GM12878 (cell line): ENCODE results near the gene UBE2D4. TPM values are rescaled to one million over a fixed set of nuclear protein-coding genes. Genes with fewer than 3 reads are reported as not detected.

Experiments
- ATAC-seq: fragments of 200-7000 bp; cut with Tn5 transposase; 3 replicates; pipeline ENCODE4 v1.9.1; 2020; ENCODE audit warnings: mild to moderate bottlenecking, moderate library complexity
- BruUV-seq: library from RNA; stranded (reverse); fragments of 400-500 nt; replicated peaks from 2 replicates; lab custom pipeline; 2021; lab: Mats Ljungman, UMichigan
- CTCF ChIA-PET: fragments of 300-600 bp; sonication (Branson Sonifier 250); formaldehyde crosslinking; extraction: SDS; loops from one replicate; lab custom pipeline; 2021; ENCODE audit warnings: inconsistent platforms; lab: Yijun Ruan, JAX
- POLR2A ChIA-PET: fragments of 350-600 bp; formaldehyde crosslinking; extraction: SDS; loops from one replicate; lab custom pipeline; 2021; ENCODE audit warnings: inconsistent platforms; lab: Charles Lee
- RAD21 ChIA-PET: fragments of 300-600 bp; sonication (Branson Sonifier 250); formaldehyde crosslinking; loops from one replicate; lab custom pipeline; 2023; ENCODE audit warnings: antibody characterized with exemption; ENCODE audit not compliant: unreplicated experiment; lab: Charles Lee
- SMC1A ChIA-PET: fragments of 300-600 bp; sonication (Branson Sonifier 250); formaldehyde crosslinking; loops from one replicate; lab custom pipeline; 2023; ENCODE audit not compliant: unreplicated experiment, uncharacterized antibody; lab: Charles Lee
- DNase-seq: peaks from one replicate; pipeline ENCODE4 v3.0.0-alpha.2; 2011; ENCODE audit warnings: low read depth, low spot score
- FAIRE-seq: peaks from 3 replicates; lab custom pipeline; 2011; peaks lifted over from hg19 to GRCh38; lab: Jason Lieb, UNC
- H2AFZ ChIP-seq: 2 replicates; pipeline ENCODE4 v1.6.0; 2011; ENCODE audit warnings: low read depth, low read length, control low read depth; ENCODE audit not compliant: control insufficient read depth
- H3K27ac ChIP-seq: 2 replicates; pipeline ENCODE4 v1.5.1; 2011; ENCODE audit warnings: control low read depth; ENCODE audit not compliant: control insufficient read depth, insufficient read depth
- H3K27me3 ChIP-seq, 2 experiments: replicated peaks in 1 of 2; 2 replicates each; pipeline versions ENCODE4 v1.6.0 to v1.6.1; 2011; ENCODE audit warnings: low read length in 1 of 2; ENCODE audit not compliant: control insufficient read depth in 2 of 2, insufficient read depth in 2 of 2
- H3K36me3 ChIP-seq, 2 experiments: 2 replicates each; pipeline ENCODE4 v1.5.1; 2011; ENCODE audit warnings: low read length in 1 of 2; ENCODE audit not compliant: control insufficient read depth in 2 of 2, insufficient read depth in 2 of 2
- H3K4me1 ChIP-seq: 2 replicates; pipeline ENCODE4 v1.6.1; 2011; ENCODE audit warnings: mild to moderate bottlenecking, low read length, moderate library complexity, mixed read lengths; ENCODE audit not compliant: control insufficient read depth, insufficient read depth
- H3K4me2 ChIP-seq: 2 replicates; pipeline ENCODE4 v1.6.0; 2011; ENCODE audit warnings: control low read depth; ENCODE audit not compliant: control insufficient read depth, insufficient read depth
- H3K4me3 ChIP-seq: fragments of 200-600 bp; sonication (generic); 2 replicates; pipeline ENCODE4 v1.5.1; 2016
- H3K79me2 ChIP-seq: 2 replicates; pipeline ENCODE4 v1.6.0; 2011; ENCODE audit warnings: low read length; ENCODE audit not compliant: control insufficient read depth, insufficient read depth
- H3K9ac ChIP-seq: 2 replicates; pipeline ENCODE4 v1.8.0; 2011; ENCODE audit warnings: low read length, control low read depth, mixed read lengths; ENCODE audit not compliant: control insufficient read depth, insufficient read depth
- H3K9me3 ChIP-seq: replicated peaks from 3 replicates; pipeline ENCODE4 v1.5.1; 2011; ENCODE audit warnings: mild to moderate bottlenecking, low read length; ENCODE audit not compliant: control insufficient read depth, insufficient read depth
- H4K20me1 ChIP-seq: 2 replicates; pipeline ENCODE4 v1.6.0; 2011; ENCODE audit not compliant: control insufficient read depth, insufficient read depth
- CBX3 ChIP-seq: fragments of 200-600 bp; sonication (generic); IDR thresholded peaks from 2 replicates; pipeline ENCODE4 v1.6.1; 2016; ENCODE audit warnings: low read depth, borderline replicate concordance
- CHD1 ChIP-seq: IDR thresholded peaks from 2 replicates; pipeline ENCODE4 v1.6.1; 2012; ENCODE audit warnings: low read depth, low read length, improper control_type of control experiment
- FOXM1 ChIP-seq: IDR thresholded peaks from 2 replicates; pipeline ENCODE4 v1.6.1; 2012; ENCODE audit warnings: low read depth, mild to moderate bottlenecking, inconsistent platforms, low read length, moderate library complexity
- JUNB ChIP-seq: IDR thresholded peaks from 2 replicates; pipeline ENCODE4 v1.6.1; 2016; ENCODE audit warnings: antibody characterized with exemption, mild to moderate bottlenecking
- SKIL ChIP-seq: fragments of 450-650 bp; IDR thresholded peaks from 2 replicates; pipeline ENCODE4 v1.6.1; 2017; ENCODE audit warnings: mild to moderate bottlenecking, low read depth, inconsistent platforms; ENCODE audit not compliant: poor library complexity, severe bottlenecking
- SRF ChIP-seq, 2 experiments: IDR thresholded peaks; 2 replicates each; pipeline ENCODE4 v1.6.1; 2011; ENCODE audit warnings: low read depth in 2 of 2, low read length in 2 of 2, mild to moderate bottlenecking in 1 of 2, moderate library complexity in 1 of 2
- TCF12 ChIP-seq: IDR thresholded peaks from 2 replicates; pipeline ENCODE4 v1.6.1; 2011; ENCODE audit warnings: low read depth, mild to moderate bottlenecking, low read length
- USF1 ChIP-seq: IDR thresholded peaks from 2 replicates; pipeline ENCODE4 v1.6.1; 2011; ENCODE audit warnings: borderline replicate concordance, low read depth, mild to moderate bottlenecking, moderate library complexity, mixed read lengths, low read length; ENCODE audit not compliant: insufficient read depth; ENCODE audit errors: extremely low read length
- WGBS: methylation state at CpG from one replicate; pipeline ENCODE4 v1.1.6; 2016; ENCODE audit warnings: low lambda C conversion rate; ENCODE audit not compliant: insufficient replicate concordance, insufficient coverage; ENCODE audit errors: missing lambda C conversion rate; 5-methylcytosine and 5-hydroxymethylcytosine counted together
- in situ Hi-C: fragments of 300-500 bp; cut with MboI; formaldehyde crosslinking; loops from 9 replicates; pipeline ENCODE4 v1.14.3; 2018; ENCODE audit warnings: mixed read lengths
- intact Hi-C: fragments of 100-400 bp; cut with micrococcal nuclease; formaldehyde crosslinking; loops from one replicate; pipeline ENCODE4 v1.14.2; 2022; ENCODE audit not compliant: unreplicated experiment
- polyA plus RNA-seq, 11 experiments: library from polyadenylated mRNA; depleted of rRNA in 4 of 11; unstranded in 6 of 11; stranded (reverse) in 5 of 11; fragments of >200 nt; fragmentation: Nextera tagmentation in 4 of 11; fragmentation: Illumina TruSeq in 1 of 11; extraction: Ambion mirVana in 4 of 11; extraction: Trizol in 1 of 11; gene quantifications; 1 replicate in 1 of 11; 2 replicates in 10 of 11; pipeline versions ENCODE4 v1.2.1 to v1.2.3, GENCODE V29; 2011 to 2016; ENCODE audit warnings: inconsistent platforms in 2 of 11, missing spikeins in 2 of 11, low read depth in 1 of 11
- total RNA-seq, 4 experiments: library from RNA; depleted of rRNA in 3 of 4; stranded (reverse); fragments of >200 nt in 3 of 4; fragmentation: Illumina TruSeq in 1 of 4; extraction: Trizol in 1 of 4; gene quantifications; 2 replicates each; pipeline versions ENCODE4 v1.2.1 to v1.2.3, GENCODE V29; 2013 to 2021
- TF ChIP-seq, protein P1 (sequence below): fragments of 450-650 bp; IDR thresholded peaks from 2 replicates; pipeline ENCODE4 v1.6.1; 2017; ENCODE audit warnings: mild to moderate bottlenecking, moderate library complexity
- TF ChIP-seq, protein P2 (sequence below): IDR thresholded peaks from 2 replicates; pipeline ENCODE4 v1.6.1; 2012; ENCODE audit warnings: low read depth, low read length, improper control_type of control experiment
- TF ChIP-seq, protein P3 (sequence below): fragments of 450-650 bp; IDR thresholded peaks from 2 replicates; pipeline ENCODE4 v1.6.1; 2017; ENCODE audit warnings: antibody characterized with exemption, mild to moderate bottlenecking, moderate library complexity

Gene UBE2D4
- total and polyA plus RNA-seq, 10 of the 15 experiments (the other 5 are each of a cell fraction or from before 2014, with no cell fraction given), result 3.5 to 16.6 (median 10.3) TPM

DNA sequence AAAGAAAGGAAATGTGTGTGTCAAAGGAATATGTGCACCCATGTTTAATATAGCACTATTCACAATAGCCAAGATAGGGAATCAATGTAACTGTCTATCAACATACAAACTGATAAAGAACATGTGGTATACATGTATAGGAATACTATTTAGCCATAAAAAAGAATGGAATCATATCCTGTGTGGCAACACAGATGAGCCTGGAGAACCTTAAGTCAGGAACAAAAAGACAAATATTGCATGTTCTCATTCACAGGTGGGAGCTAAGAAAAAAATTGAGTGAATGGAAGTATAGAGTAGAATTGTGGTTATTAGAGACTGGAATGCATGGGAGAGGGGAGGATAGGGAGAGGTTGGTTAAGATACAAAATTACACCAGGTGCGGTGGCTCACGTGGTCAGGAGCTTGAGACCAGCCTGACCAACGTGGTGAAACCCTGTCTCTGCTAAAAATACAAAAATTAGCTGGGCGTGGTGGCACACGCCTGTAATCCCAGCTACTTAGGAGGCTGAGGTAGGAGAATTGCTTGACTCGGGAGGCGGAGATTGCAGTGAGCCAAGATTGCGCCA is 30.3 kb upstream of the UBE2D4 start:
- no TSS peak for BruUV-seq
- intact Hi-C loops, result loop anchor here (2.0 kb wide), 1 partner anchor 15 kb away; no protein-coding TSS in a partner anchor
- no peak overlapping the region for H3K4me3 ChIP-seq
- RAD21 ChIA-PET, result no interaction called here
- no peak overlapping the region for H3K9ac ChIP-seq
- ATAC-seq, result no peak
- H3K27me3 ChIP-seq, result no peaks in the 10 kb centered on the region
- 85% methylated on average over 8 of the region's 8 CpGs for WGBS
- H3K79me2 ChIP-seq, result peaks cover 4% of the 10 kb centered on the region
- H3K4me1 ChIP-seq, result no peaks in the 10 kb centered on the region
- in situ Hi-C loops, result no loop called here
- POLR2A ChIA-PET, result no interaction called here
- CTCF ChIA-PET, result interaction anchor here (1.0 to 3.1 kb wide), 2 partner anchors 9 to 11 kb away, joined by 3 to 9 read pairs; no protein-coding TSS in a partner anchor
- no peak overlapping the region for H3K4me2 ChIP-seq
- H3K27ac ChIP-seq, result no peak overlapping the region
- SMC1A ChIA-PET, result interaction anchor here (1.1 kb wide), 1 partner anchor 17 kb away, joined by 3 read pairs; no protein-coding TSS in a partner anchor
- H3K9me3 ChIP-seq, result no peaks in the 10 kb centered on the region
- FAIRE-seq, result no peak
- no peak overlapping the region for H2AFZ ChIP-seq
- H3K36me3 ChIP-seq, result no peaks in the 10 kb centered on the region; a peak in 1 of 4 replicates
- no peak for DNase-seq
- no peaks in the 10 kb centered on the region; the same call in 1 of the 2 replicates for H4K20me1 ChIP-seq
- TF ChIP-seq FOXM1 (no peak), TCF12 (no peak), SKIL (no peak), USF1 (no peak), JUNB (no peak), CHD1 (no peak), SRF (IDR thresholded peaks at IDR 0.05; ENCODE audit: low read depth in 2 of 2, low read length in 2 of 2) (no peak), CBX3 (no peak)
- TF ChIP-seq, protein P1, sequence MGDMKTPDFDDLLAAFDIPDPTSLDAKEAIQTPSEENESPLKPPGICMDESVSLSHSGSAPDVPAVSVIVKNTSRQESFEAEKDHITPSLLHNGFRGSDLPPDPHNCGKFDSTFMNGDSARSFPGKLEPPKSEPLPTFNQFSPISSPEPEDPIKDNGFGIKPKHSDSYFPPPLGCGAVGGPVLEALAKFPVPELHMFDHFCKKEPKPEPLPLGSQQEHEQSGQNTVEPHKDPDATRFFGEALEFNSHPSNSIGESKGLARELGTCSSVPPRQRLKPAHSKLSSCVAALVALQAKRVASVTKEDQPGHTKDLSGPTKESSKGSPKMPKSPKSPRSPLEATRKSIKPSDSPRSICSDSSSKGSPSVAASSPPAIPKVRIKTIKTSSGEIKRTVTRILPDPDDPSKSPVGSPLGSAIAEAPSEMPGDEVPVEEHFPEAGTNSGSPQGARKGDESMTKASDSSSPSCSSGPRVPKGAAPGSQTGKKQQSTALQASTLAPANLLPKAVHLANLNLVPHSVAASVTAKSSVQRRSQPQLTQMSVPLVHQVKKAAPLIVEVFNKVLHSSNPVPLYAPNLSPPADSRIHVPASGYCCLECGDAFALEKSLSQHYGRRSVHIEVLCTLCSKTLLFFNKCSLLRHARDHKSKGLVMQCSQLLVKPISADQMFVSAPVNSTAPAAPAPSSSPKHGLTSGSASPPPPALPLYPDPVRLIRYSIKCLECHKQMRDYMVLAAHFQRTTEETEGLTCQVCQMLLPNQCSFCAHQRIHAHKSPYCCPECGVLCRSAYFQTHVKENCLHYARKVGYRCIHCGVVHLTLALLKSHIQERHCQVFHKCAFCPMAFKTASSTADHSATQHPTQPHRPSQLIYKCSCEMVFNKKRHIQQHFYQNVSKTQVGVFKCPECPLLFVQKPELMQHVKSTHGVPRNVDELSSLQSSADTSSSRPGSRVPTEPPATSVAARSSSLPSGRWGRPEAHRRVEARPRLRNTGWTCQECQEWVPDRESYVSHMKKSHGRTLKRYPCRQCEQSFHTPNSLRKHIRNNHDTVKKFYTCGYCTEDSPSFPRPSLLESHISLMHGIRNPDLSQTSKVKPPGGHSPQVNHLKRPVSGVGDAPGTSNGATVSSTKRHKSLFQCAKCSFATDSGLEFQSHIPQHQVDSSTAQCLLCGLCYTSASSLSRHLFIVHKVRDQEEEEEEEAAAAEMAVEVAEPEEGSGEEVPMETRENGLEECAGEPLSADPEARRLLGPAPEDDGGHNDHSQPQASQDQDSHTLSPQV, result no peak
- TF ChIP-seq, protein P2, sequence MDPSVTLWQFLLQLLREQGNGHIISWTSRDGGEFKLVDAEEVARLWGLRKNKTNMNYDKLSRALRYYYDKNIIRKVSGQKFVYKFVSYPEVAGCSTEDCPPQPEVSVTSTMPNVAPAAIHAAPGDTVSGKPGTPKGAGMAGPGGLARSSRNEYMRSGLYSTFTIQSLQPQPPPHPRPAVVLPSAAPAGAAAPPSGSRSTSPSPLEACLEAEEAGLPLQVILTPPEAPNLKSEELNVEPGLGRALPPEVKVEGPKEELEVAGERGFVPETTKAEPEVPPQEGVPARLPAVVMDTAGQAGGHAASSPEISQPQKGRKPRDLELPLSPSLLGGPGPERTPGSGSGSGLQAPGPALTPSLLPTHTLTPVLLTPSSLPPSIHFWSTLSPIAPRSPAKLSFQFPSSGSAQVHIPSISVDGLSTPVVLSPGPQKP, result no peak
- TF ChIP-seq, protein P3, sequence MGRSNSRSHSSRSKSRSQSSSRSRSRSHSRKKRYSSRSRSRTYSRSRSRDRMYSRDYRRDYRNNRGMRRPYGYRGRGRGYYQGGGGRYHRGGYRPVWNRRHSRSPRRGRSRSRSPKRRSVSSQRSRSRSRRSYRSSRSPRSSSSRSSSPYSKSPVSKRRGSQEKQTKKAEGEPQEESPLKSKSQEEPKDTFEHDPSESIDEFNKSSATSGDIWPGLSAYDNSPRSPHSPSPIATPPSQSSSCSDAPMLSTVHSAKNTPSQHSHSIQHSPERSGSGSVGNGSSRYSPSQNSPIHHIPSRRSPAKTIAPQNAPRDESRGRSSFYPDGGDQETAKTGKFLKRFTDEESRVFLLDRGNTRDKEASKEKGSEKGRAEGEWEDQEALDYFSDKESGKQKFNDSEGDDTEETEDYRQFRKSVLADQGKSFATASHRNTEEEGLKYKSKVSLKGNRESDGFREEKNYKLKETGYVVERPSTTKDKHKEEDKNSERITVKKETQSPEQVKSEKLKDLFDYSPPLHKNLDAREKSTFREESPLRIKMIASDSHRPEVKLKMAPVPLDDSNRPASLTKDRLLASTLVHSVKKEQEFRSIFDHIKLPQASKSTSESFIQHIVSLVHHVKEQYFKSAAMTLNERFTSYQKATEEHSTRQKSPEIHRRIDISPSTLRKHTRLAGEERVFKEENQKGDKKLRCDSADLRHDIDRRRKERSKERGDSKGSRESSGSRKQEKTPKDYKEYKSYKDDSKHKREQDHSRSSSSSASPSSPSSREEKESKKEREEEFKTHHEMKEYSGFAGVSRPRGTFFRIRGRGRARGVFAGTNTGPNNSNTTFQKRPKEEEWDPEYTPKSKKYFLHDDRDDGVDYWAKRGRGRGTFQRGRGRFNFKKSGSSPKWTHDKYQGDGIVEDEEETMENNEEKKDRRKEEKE, result no peak
